Ishikawa (cell line): Measurements from ENCODE around the gene ATRNL1.

Experiments used
- EGR1 ChIP-seq: IDR thresholded peaks from 2 replicates; pipeline ENCODE4 v1.6.1; 2012
- EP300 ChIP-seq: IDR thresholded peaks from 2 replicates; pipeline ENCODE4 v1.6.1; 2012; ENCODE audit warnings: borderline replicate concordance
- TCF12 ChIP-seq: IDR thresholded peaks from 2 replicates; pipeline ENCODE4 v1.6.1; 2012; ENCODE audit warnings: low read depth
- YY1 ChIP-seq: IDR thresholded peaks from 2 replicates; pipeline ENCODE4 v1.6.1; 2012; ENCODE audit warnings: low read depth
- ZBTB7A ChIP-seq: IDR thresholded peaks from 2 replicates; pipeline ENCODE4 v1.6.1; 2012; ENCODE audit warnings: low read depth
- TF ChIP-seq, protein P1 (sequence below): IDR thresholded peaks from 2 replicates; pipeline ENCODE4 v1.6.1; 2012

- TF ChIP-seq TCF12 (no peak), YY1 (no peak), EGR1 (no peak), EP300 (no peak), ZBTB7A (no peak)
- TF ChIP-seq, protein P1, sequence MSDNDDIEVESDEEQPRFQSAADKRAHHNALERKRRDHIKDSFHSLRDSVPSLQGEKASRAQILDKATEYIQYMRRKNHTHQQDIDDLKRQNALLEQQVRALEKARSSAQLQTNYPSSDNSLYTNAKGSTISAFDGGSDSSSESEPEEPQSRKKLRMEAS: no peak
Measured at GRCh38 chr10:115918812-115919211, 825.6 kb downstream of the ATRNL1 start.
